Effector CD8-positive, alpha-beta T cell (primary cell): ENCODE data around the gene MAP2K6.

ENCODE experiments used
- DNase-seq: peaks from one replicate; lab custom pipeline; 2025; lab: John Stamatoyannopoulos, UW

The MAP2K6 gene

GRCh38 chr17:69578385-69578936, 164.0 kb downstream of the MAP2K6 start:
- no peak for DNase-seq

DNA sequence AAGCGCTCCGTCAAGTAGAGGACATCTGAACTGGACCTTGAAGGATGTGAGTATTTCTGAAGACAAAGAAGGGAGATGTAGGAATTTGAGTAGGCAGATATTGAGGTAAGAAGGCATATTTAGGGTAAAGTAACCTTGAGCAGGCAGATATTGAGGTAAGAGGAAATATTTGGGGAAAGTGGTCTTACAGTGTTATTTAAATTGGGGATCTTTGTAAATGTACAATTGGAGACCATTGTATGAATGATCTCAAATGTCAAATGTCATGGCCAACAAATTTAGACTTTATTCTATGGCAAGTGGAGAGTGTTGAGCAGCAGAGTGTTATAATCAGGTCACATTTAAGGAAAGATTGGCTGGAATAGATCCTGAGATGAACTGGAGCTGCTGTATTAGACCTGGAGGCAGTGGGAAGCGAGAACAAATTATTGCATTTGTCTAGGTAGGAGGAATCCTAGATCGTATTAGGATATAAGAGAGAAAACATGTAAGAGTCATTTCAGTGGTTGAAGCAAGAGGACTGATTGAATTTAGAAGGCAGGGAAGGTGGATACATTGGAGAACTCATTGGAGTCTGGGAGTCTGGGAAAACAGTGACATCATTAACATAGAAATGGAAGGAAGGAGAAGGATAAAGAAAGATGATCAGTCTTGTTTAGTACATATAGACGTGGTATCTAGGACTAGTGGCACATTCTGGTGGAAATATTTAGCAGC, 165.6 kb downstream of the MAP2K6 start:
- no peak for DNase-seq

DNA sequence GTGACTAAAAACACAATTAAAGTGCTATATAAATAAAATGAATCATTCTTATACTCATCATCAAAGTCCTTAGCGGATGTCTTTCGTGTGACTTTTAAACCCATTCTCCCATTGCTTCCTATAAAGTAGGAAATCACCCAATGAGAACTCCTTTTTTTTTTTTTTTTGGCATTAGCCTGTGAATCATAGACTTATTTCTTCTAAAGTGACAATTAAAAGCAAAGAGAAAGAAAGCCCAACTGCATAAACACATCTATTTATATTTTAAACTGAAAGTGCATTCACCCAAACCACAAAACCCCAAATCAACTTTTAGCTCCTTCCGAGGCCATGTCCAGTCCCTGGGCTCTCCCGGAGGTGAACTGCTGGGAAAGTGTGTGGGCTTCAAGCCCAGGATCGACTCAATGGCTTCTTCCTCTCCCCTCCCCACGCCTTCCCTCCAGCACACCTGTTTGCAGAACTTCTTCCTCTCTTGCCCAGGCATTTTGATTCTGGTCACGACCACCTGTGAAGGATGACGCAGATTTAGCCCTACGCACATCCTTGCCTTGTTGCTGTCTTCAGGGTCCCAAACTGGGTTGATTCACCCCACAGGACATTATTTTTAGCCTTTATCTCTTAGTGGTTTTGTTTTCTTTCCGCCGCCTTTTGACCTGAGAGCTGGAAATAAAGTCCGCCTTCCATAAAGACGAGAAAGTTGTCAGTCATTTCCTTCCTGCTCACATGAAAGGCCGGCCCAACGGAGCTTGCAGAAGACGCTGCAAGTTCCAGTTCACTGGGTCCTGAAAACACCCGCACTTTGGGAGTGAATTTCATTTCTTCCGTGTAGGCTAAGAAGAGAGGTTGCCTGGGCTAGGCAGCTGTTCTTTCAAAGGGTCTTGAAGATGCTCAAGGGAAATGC, 166.8 kb downstream of the MAP2K6 start:
- DNase-seq, result no peak

GRCh38 chr17:69588316-69588715, 173.8 kb downstream of the MAP2K6 start:
- no peak for DNase-seq

DNA sequence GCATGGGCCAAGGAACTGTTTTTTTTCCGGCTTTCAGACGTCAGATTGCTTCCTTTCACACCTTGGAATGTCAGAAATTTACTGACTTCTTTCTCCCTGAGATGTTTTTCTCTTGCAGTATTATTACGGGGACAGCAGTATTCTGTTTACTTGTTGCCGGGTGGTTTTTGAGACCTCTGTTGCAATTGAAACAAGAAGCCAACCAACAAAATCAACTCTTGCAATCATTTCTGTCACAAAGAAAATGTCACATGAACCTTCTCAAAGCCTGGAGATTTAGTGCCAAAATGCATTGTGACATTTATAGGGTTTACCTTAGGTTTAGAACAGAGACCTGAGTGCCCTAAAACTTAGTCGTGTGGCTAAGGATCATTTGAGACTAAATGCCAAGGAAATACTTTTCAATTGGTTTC, 174.3 kb downstream of the MAP2K6 start:
- DNase-seq, result no peak

- DNase-seq, result no peak
Observed at GRCh38 chr17:69590671-69591070, 176.2 kb downstream of the MAP2K6 start.

DNA sequence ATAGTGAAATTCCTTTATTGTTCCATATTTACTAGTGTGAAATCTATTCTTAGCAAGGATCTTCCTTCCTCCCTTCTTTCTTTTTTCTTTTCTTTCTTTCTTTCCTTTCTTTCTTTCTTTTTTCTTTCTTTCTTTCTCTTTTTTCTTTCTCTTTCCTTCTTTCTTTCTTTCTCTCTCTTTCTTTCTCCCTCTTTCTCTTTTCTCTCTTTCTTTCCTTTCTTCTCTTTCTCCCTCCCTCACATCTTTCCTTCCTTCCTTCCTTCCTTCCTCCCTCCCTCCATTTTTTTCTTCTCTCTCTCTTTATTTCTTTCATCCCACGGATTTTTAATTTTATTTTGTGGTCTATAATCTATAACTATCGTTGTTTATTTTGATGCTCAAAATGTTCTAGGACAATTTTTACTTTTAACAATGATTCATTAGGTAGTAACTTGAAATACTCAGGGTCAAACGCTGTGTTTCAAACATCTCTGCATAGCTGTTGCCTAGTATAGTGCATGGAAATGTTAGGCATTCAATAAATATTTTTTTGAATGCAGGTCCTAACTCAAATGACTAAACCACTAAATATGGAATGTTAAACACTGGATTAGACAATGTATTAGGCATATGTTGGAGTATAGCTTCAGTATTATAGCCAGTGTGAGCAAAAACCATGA, 178.3 kb downstream of the MAP2K6 start:
- no peak for DNase-seq

- DNase-seq, result no peak
Observed at GRCh38 chr17:69593351-69593715, 178.8 kb downstream of the MAP2K6 start.

DNA sequence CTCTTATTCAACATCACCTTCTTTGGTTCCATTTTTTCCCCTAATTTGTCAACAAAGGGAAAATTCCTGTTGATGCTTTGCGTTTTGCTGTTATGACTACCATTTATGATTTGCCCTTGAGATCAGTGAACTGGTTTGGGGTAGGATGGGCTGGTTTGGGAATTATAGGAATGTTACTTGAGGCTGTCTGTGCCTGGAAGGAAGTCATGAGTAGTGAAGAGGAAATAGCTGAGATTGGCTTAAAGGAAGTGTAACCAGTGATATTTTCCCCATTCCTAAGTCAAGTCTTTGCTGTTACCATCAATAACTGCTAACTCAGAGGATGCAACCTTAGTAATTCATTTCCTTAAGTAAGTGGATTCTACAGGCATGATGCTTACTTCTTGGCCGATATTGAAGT, 179.2 kb downstream of the MAP2K6 start:
- no peak for DNase-seq

DNA sequence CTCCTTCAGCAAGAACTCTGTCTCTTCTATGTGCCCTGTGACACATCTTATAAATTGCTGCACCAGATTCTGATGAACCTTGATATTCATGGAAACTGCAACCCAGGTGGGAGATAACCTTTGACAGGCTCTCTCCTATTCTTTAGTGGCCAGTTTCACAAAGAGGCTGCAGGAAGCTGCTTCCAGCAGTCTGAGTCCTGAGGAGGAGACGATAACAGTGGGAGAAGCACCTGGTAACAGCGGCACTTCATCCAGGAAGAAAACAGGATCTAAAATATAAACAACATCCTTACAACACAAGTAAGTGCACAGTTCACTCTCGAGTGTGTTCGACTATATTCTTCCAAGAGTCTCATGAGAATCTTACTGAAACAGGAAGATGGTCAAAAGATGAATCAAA, 180.1 kb downstream of the MAP2K6 start:
- no peak for DNase-seq

DNA sequence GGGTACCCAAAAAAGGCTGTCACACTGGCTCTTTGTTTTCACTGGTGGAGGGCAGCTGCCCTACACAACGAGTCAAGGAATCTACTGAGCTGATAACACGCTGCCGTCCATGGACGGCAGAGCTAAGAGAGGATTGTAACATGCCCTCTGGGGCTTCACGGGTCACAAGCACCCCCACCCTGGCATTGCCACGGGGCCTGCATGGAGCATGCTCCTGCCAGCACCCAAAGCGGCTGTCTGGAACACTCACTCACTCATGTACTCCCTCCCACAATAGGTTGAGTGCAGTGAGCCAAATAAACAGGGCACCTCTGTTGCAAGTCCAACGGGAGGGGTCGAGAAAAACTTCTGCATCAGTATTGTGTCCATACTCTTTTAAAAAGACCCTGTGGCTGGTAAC, 181.6 kb downstream of the MAP2K6 start:
- DNase-seq, result no peak

GRCh38 chr17:69597898-69598692, 183.6 kb downstream of the MAP2K6 start:
- DNase-seq, result no peak

- DNase-seq, result no peak
Observed at GRCh38 chr17:69602972-69603371, 188.5 kb downstream of the MAP2K6 start.
